VCaP (cell line): ENCODE results near the gene VPS39.

ENCODE experiments used
- H3K27ac ChIP-seq: fragments of 450-650 bp; 2 replicates; pipeline ENCODE4 v1.5.1; 2017
- CTCF ChIP-seq: fragments of 450-650 bp; conservative IDR thresholded peaks from 2 replicates; pipeline ENCODE4 v1.5.1; 2017; ENCODE audit warnings: mild to moderate bottlenecking, moderate library complexity

Gene VPS39

GRCh38 chr15:42131826-42132806 lies 76.0 kb downstream of the VPS39 start:
- no peak overlapping the region; the same call in 1 of the 2 replicates for H3K27ac ChIP-seq
- no peak for TF ChIP-seq CTCF

GRCh38 chr15:42131006-42131405 lies 77.1 kb downstream of the VPS39 start:
- TF ChIP-seq CTCF: no peak
- no peak overlapping the region for H3K27ac ChIP-seq

- TF ChIP-seq CTCF: no peak
- no peak overlapping the region for H3K27ac ChIP-seq
Observed at GRCh38 chr15:42130246-42130986, 77.7 kb downstream of the VPS39 start.

- H3K27ac ChIP-seq: no peak overlapping the region
- TF ChIP-seq CTCF: no peak
Observed at GRCh38 chr15:42129364-42129763, 78.7 kb downstream of the VPS39 start.

GRCh38 chr15:42128476-42128875 lies 79.6 kb downstream of the VPS39 start:
- TF ChIP-seq CTCF: no peak
- no peak overlapping the region for H3K27ac ChIP-seq

- TF ChIP-seq CTCF: no peak
- no peak overlapping the region for H3K27ac ChIP-seq
Observed at GRCh38 chr15:42123546-42123945, 84.6 kb downstream of the VPS39 start.

- no peak for TF ChIP-seq CTCF
- H3K27ac ChIP-seq: no peak overlapping the region
Observed at GRCh38 chr15:42121682-42122081, 86.4 kb downstream of the VPS39 start.
